Cerebellar nuclear complex (tissue), 1 donor: ENCODE measurements around the gene UBALD1.

ENCODE experiments used
- DNase-seq, 2 experiments: peaks; one replicate each; lab custom pipeline; 2025; lab: John Stamatoyannopoulos, UW

UBALD1 gene

DNA sequence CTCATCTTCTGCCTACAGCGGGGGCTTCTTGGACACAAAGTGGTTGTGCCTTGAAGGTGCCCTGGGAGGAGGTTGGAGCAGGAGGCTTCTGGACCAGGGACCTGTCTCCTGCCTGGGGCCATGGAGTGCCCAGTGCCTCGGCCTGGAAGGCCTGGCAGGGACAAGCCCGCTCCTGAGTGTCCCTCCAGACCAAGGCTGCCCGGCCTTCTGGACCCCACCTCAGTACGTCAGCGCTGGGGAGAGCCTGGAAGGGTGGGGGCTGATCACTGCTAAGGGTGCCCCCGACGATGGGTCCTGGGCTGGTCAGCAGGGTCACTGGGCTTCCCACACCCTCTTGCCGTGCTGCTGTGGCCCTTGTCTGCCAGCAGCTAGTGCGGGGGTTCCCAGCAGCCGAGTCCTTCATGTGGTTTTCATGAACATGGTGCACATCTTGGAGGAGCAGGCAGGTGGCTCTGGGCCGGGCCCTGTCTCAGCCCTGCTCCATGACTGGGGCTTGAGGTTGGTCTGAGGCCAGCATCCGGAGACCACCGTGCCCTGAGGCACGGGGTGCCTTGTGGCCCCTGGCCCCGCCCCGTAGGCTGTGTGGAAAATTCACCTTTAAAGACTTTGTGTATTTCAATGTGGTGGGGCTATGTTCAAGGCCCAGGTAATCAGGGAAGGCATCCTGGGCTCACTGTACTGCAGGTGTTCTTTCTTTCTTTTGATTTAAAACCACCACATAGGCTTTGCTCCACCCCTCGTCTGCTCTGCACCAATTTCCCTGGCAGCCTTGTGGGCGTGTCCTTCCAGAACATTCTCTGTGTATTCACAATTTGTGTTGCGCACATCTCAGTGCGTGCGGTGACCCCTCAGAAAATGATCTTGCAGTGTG, 32.3 kb upstream of the UBALD1 start:
- no peak for DNase-seq

DNA sequence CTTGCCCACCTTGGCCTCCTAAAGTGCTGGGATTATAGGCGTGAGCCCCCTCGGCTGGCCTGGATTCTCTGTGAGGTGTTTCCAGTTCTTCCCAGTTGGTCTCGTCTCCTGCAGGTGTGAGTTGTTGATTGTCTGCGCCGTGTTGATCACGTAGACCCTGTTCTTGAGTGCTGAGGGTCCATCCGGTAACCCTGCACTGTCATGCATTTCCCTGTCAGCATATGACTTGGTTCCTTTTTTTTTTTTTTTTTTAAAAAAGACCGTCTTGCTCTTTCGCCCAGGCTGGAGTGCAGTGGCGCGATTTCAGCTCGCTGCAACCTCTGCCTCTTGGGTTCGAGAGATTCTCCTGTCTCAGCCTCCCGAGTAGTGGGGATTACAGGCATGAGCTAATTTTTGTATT, 27.2 kb upstream of the UBALD1 start:
- no peak for DNase-seq

DNA sequence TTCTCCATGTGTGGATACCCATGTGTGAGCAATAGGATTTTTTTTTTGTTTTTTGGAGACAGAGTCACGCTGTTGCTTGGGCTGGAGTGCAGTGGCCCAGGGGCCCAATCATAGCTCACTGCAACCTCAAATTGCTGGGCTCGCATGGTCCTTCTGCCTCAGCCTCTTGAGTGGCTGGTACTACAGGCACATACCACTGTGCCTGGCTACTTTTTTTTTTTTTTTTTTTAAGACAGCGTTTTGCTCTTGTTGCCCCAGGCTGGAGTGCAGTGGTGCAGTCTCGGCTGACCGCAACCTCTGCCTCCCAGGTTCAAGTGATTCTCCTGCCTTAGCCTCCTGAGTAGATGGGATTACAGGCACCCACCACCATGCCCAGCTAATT, 26.6 kb upstream of the UBALD1 start:
- no peak for DNase-seq

DNA sequence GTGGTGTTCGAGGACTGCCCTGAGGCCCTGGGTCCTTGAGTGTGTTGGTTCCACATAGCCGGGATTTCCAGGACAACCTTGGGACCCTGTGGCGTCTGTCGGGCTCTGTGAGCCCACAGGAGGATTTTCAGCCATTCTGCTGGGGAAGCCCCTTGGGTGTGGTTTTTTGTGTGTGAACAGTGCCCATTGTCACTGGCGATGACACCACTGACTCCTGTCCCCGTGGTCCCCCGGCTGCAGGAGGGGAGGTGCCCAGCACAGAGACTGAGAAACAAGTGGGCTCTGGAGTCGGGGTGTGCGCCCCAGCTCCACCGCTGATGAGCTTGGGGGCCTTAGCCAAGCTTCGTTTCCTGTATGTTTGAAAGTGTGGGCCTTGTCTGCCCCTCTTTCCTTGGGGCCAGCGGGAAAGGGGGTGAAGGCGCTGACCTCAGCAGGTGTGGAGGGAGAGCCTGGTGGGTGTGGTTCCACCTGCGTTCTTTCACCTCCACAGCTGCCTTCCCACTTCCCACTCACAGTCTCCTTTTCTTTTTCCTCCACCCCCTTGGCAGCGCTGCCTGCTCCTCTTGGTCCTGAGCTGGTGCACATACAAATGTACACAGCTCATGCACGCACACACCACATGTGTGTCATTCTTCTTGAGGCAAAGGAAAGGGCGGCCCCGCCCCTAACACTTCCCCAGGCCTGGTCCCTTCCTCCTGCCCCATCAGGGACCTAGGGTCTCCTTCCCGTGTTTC, 26.1 kb upstream of the UBALD1 start:
- no peak for DNase-seq

DNA sequence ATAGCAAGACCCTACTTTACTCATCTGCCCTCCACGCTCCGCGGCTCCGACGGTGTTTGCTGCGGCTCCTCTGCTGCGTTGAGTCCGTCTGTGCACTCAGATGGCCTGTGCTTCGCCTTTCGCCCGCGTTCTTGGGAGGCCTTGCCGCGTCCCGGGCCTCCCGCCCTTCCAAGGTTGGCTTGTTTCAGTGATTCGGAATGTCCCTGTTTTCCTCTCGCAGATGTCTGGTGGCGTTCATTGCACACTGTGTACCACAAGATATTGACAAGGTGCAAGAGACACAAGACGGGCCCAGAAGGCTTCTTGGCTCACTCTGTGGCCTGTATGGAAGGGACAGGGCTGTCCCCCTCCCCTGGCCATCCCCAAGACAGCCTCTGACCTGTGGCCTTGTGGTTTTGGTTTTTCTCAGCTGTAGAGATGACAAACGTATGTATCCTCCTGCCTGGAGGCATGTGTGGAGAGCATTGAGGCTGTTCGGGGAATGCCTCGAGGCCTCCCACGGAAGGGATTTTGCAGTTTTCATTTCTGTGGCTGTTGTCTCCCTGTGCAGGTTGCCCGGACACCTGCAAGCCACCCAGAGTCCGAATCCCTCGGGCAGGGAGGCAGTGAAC, 25.3 kb upstream of the UBALD1 start:
- no peak for DNase-seq

DNA sequence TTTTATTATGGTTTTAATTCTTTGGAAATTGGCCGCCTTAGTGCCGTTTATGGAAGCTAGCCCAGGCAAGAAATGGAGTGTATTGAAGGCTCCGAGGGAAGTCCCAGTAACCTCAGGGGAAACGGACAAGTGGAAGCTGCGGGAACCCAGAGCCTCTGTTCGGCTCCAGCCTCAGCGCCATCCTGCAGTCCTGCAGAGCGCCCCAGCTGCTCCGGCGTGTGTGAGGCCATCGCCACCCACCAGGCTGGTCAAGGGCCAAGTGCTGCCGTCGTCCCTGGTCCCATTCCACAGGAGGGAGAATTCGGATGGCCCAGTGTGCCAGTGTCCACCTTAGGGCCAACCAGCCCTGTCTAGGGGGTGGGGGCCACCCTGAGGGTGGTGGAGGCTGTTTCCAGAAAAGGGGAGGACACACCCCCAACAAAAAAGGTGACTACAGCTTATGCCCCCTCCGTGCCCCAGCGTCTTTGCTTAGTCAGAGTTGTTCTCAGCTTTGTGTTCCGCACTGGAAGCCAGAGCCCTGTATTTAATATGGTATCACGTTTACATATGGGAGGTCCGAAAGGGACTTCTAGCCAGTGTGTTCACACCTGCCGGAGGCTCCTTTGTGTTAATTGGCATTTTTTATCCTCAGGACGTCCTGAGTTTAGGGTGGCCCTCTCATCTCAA, 22.9 kb upstream of the UBALD1 start:
- DNase-seq, result no peak

DNA sequence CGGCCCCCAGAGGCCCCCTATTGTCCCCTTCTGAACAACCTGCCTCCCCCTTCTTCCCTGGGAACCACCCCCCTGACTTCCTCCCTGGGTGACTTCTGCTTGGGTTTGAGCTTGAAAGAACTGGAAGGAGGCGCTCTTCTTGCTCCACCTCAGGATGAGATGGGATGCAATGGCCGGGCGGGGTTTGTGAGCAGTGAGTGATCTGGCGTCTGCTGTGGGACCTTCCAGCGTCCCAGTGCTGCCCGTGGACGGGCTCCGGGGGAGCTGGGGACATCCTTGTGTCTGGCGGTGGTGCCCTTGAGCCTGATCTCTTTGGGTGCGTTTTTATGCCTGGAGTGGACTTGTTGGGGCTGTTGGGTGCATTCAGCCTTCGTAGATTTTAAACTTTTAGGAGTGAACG, 21.5 kb upstream of the UBALD1 start:
- DNase-seq, result no peak

DNA sequence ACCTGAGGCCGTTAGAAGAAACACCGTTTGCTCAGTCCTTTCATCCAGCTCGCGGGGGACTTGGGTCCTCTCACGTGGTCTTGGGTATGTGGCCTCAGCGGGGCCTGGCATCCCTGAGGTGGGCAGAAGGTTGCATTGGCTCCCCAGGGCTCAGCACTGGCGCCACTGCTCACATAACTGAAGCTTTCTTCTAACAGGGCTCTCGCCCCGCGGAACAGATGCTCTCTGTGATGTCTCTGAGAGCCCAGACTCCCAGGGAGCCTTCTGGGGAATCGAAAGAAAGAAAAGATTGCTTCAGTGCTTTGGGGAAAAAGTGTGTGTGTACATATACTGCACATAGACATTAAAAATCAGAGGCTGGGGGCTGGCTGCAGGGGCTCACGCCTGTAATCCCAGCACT, 20.1 kb upstream of the UBALD1 start:
- DNase-seq, result no peak

DNA sequence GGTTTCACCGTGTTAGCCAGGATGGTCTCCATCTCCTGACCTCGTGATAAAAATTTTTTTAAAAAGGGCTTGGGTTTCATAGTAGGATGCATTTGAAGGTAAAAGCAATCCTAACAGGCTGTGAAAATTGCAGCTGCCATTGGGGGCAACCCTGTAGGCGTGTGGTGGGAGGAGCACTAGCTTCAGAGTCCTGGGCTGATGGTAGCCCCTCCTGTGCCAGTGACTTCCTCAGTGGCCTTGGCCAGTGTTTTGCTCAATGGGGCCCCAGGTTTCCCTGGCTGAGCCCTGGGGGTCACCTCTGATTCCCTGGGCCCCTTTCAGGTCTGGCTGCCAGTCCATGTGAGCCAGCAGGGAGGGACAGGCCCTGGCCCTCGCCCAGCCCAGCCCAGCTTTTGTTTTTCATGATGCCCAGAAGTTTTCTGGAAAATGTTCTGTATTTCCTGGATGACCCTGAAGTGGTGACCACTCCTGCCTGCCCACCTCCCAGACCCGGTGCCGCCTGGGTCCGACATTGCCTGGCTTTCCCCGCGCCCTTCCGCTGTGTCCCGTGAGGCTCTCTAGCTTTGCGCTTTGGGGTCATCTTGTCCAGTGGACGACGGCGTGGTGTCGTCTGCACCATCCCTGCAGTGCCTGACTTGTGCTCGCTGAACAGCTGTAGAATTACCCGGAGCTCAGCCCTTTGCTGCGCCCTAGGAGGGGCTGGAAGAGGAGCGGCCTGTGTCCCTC, 19.4 kb upstream of the UBALD1 start:
- DNase-seq, result no peak

DNA sequence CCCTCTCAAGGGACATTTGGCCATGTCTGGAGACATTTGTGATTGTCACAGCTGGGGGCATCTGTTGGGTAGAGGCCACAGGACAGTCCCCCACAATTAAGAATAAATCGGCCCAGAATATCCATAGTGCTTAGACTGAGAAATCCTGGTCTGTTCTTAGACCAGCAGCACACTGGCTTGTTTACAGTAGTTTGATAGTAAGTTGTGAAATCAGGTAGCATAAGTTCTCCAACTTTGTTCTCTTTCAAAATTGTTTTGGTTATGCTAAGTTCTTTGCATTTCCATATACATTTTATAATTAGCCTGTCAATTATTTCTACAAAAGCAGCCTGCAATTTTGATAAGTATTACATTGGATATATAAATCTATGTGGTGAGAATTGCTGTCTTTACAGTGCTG, 16.8 kb upstream of the UBALD1 start:
- no peak for DNase-seq

DNA sequence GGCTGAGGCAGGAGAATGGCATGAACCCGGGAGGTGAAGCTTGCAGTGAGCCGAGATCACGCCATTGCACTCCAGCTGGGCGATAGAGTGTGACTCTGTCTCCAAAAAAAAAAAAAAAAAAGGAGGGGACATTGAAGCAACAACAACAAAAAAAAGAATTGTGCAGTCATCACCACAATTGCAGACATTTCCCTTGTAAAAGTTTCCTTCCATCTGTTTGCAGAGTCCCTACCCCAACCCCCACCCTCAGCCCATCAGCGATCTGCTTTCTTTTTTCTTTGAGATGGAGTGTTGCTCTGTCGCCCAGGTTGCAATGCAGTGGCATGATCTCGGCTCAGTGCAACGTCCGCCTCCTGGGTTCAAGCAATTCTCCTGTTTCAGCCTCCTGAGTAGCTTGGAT, 13.6 kb upstream of the UBALD1 start:
- no peak for DNase-seq

DNA sequence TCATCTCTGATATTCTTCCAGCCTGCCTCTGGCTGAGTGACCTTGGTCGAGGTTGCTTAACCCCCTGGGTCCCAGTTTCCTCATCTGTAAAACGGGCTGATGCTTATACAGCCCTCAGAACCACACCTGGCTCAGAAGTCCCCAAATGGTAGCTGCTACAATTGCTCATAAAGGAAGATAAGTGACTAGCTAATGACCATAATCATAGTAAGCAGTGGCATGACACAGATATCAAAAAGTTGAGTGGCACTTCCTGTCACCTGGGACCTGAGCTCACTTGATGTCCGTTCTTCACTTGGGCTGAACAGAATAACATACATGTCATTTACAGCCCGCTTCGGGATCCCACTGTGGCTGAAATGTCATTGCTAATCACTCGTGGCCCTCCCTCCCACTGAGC, 11.7 kb upstream of the UBALD1 start:
- no peak for DNase-seq

DNA sequence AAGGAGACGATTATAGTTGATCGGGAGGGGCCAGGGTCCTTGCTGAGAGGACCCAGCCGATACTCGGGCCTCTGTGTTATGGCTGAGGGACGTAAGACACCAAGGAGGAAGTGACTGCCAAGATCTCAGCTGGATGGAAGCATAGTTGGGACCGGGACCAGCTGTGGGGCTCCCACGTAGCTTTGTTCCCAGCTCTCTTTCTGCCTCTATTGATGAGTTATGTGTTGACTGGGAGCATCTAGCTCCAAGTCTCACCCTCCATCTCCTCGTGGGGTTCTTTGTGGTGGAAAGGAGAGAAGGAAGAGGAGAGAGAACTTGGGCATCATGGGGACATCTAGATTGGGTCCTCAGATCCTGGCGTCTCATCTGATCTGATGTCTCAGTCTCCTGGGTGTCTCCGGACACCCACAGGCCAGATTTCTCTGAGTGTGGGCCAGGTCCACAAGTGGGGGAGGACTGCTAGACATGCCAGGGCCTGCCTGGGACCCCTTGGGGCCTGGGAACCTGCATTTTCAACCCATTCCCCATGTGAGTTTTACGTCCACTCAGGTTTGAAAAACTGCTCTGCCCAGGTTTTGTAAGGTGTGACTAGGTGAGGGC, 11.0 kb upstream of the UBALD1 start:
- DNase-seq, result no peak

DNA sequence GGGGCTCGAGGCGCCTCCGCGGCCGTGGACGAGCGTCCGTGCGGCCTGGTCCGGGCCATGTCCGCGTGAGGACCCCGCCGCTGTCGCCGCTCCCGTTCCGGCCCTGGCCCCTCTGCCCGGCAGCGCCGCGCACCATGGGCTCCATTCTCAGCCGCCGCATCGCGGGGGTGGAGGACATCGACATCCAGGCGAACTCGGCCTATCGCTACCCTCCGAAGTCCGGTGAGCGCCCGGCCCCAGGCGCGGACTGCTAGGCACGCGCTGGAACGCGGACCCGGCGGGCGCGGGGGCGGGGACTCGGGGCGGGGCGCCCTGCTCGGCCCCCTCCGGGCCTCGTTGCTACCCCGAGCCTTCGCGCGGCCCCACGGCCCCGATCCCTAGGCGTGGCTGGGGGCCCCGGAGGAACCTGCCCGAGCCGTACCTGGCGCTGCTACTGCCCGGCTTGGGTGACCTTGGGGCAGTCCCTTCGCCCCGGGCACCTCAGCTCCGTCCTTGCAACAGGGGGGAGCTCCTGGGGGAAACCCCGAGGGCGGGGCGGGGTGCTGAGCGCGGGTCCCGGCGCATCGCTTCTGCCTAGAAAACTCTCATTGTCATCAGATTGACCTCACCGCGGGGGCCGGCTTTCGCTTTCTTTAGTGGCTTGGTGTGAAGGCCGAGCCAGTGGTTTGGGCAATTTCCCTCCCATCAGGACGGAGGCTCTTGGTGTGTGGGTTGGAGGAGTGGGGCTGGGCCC, 10.3 kb upstream of the UBALD1 start:
- DNase-seq, result no peak

DNA sequence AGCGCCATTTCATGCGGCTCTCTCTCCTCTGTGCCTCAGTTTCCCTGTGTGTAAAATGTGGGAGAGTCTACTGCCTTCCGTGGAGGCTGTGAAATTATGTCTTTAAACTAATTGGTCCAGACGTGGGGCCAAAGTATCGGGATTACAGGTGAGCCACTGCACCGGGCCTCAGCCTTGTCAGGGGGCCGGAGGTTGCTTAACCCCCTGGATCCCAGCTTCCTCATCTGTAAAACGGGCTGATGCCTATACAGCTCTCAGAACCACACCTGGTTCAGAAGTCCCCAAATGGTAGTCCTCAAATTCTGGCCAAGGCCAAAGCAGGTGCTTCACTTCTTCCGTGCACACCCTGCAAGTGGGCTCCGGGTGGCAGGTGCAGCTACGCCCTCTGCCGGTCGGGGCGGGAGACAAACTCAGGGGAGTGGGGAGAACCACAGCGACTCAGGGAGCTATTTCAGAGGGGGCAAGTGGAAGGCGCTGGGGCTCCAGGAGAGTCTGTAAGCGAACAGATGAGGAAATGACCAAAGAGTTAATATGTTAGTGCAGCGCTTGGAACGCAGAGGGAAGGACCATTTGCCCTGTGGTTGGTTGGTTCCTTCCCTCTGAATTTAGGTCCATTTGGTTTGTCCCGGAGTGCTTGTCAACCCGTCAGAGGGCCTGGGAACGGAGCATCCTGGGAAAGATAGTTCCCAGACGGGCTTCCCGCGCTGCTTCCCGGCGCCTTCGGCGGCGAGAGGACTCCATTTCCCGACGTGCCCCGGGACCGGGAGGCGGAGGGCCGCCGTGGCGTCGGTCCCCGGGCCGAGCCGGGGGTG, 9.5 kb upstream of the UBALD1 start, which contains the start of gene MGRN1:
Gene MGRN1, plus strand, starts transcription at position 812 of the 812 bp plus-strand sequence. CDS start 135 bp downstream, outside the sequence.
- peak; percentile 76 to 82 for DNase-seq

DNA sequence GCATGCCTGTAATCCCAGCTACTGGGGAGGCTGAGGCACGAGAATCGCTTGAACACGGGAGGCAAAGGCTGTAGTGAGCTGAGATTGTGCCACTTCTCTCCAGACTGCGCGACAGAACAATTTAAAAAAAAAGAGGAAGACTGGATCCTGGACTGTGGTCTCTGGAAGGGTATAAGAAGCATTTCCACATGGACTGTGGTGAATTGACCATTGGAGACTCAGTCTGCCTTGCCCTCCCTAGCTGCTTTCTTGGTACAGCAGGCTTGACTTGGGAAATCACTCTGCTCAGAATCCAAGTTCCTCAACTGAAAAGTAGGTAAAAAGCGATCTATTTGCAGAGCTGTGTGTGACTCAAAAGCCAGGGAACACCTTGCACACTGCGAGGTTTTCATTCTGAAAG, 8.9 kb upstream of the UBALD1 start:
- DNase-seq, result no peak

DNA sequence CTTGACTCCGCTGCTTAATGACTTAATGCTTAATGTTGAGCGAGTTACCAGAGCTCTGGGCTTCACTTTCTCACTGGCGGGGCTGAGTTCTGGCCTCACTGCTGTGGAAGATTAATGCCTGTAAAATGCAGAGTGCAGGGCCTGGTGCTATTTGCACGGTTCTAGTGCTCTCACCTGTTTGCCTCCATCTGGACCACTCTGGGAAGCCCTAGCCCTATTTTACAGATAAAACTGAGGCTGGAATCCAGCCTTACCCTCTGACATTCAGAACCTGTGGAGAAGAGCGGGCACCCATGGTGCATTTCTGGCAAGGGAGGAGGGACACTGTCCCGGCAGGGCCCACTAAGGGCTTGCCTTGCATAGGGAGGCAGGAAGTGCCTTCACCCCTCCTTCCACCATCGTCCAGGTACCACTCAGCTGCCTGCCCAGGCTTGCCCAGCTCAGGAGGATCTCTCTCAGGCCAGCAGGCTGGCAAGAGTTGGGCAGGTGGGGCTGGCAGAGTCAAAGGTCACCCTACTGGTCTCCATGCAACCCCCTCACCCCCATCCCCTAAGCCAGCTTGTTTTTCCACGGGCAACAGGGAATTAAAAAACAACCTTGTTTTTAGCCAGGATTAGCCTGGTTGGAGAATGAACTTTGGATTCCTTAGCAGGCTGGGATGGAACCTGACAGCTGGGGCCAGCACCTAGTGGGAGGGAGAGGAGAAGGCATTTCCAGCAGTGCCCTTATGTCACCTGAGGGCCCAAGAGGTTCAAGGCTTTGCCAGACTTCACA, 4.1 kb upstream of the UBALD1 start:
- no peak for DNase-seq

DNA sequence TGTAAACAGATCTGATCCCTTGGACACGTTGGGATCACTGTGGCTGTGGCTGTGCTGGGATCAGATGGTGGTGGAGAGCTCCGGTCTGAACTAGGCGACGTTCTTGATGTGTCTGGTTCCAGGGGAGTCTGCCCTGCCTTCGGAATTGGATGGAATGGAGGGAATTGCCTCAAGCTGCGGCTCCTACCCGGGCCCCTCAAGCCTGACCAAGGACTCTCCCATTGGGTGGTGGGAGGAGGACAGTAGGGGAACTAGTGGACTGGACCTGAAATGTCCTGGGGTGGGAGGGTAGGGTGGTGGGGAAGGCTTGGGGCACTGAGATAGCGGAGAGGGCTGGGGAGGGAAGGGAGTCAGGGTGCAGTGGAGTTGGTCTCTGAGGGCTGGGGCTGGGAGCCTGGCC, 3.2 kb upstream of the UBALD1 start:
- DNase-seq, result no peak
